NAMALWA (cell line): ENCODE results near the gene L3MBTL3.
"Not testable (repeated sequence)": the region's sequence is repeated elsewhere in the genome, so short reads cannot be mapped to it uniquely, and the experiment has no call there.

Source experiments
- DNase-seq: peaks from one replicate; pipeline ENCODE4 v3.0.0-alpha.2; 2015; ENCODE audit warnings: low spot score

Gene L3MBTL3

GRCh38 chr6:130076512-130076911 lies 58.1 kb downstream of the L3MBTL3 start:
- DNase-seq = peak; percentile 17

- DNase-seq = no peak
These were observed 72.4 kb downstream of the L3MBTL3 start for GRCh38 chr6:130090796-130091195.

- DNase-seq = no peak
These were observed 75.2 kb downstream of the L3MBTL3 start for GRCh38 chr6:130093546-130093945.

- no peak for DNase-seq
These were observed 79.9 kb downstream of the L3MBTL3 start for GRCh38 chr6:130098317-130098716.

GRCh38 chr6:130099119-130099518 lies 80.7 kb downstream of the L3MBTL3 start:
- no peak for DNase-seq

- DNase-seq = peak; percentile 6
These were observed 87.8 kb downstream of the L3MBTL3 start for GRCh38 chr6:130105996-130106704.

- peak; percentile 17 for DNase-seq
These were observed 89.3 kb downstream of the L3MBTL3 start for GRCh38 chr6:130107710-130108109.

GRCh38 chr6:130111031-130111430 lies 92.7 kb downstream of the L3MBTL3 start:
- no peak for DNase-seq

GRCh38 chr6:130113201-130113710 lies 94.9 kb downstream of the L3MBTL3 start:
- no peak for DNase-seq

- peak; percentile 65 for DNase-seq
These were observed 96.7 kb downstream of the L3MBTL3 start for GRCh38 chr6:130115036-130115435.

GRCh38 chr6:130116273-130116672 lies 97.9 kb downstream of the L3MBTL3 start:
- peak; percentile 17 for DNase-seq

GRCh38 chr6:130117187-130117701 lies 98.9 kb downstream of the L3MBTL3 start:
- not testable (repeated sequence) for DNase-seq

GRCh38 chr6:130118236-130118635 lies 99.9 kb downstream of the L3MBTL3 start:
- DNase-seq = peak; percentile 16

- DNase-seq = no peak
These were observed 100.8 kb downstream of the L3MBTL3 start for GRCh38 chr6:130119211-130119610.

- no peak for DNase-seq
These were observed 102.3 kb downstream of the L3MBTL3 start for GRCh38 chr6:130120731-130121130.

GRCh38 chr6:130122243-130122642 lies 103.9 kb downstream of the L3MBTL3 start:
- DNase-seq = no peak

GRCh38 chr6:130127195-130127594 lies 108.8 kb downstream of the L3MBTL3 start:
- DNase-seq = no peak

GRCh38 chr6:130128326-130128725 lies 109.9 kb downstream of the L3MBTL3 start:
- DNase-seq = no peak

GRCh38 chr6:130129762-130130246 lies 111.4 kb downstream of the L3MBTL3 start:
- DNase-seq = no peak

GRCh38 chr6:130132286-130132701 lies 113.9 kb downstream of the L3MBTL3 start:
- DNase-seq = no peak

- DNase-seq = no peak
These were observed 116.2 kb downstream of the L3MBTL3 start for GRCh38 chr6:130134582-130134981.

GRCh38 chr6:130136798-130137197 lies 118.4 kb downstream of the L3MBTL3 start:
- DNase-seq = no peak

GRCh38 chr6:130138116-130138908 lies 119.9 kb downstream of the L3MBTL3 start:
- no peak for DNase-seq
